ENCODE data around the gene RMND1. TPM values are rescaled to one million over a fixed set of nuclear protein-coding genes. Genes with fewer than 3 reads are reported as not detected.

The RMND1 gene
- total and polyA plus RNA-seq, 2 of the 13 experiments (the other 11 are each of a cell fraction or from before 2014, with no cell fraction given) = 34.0 to 72.5 TPM

DNA sequence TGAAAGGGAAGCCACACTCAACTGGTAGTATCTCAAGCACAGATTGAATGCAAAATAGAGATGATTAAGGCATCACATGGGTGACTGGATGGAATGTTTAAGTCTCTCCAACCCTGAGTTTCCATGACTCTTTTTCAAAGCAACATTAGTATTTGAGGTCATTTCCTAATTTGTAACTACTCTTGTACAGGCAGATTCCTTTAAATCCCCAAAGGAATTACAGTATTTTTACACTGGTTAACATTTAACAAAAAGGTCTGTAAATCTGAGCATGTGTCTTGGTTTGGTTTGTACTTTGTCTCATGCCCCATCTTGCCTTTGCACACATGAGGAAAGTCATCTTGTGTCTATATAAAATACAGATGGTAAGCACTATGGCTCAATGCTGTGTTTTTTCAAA lies 15.1 kb downstream of the RMND1 start (continued):
- TF ChIP-seq ZHX1 (CRISPR knock-in tag; IDR thresholded peaks at IDR 0.05; ENCODE audit: low read depth) = no peak
- TF ChIP-seq HDAC1 (CRISPR knock-in tag; IDR thresholded peaks at IDR 0.05) = peak; percentile 45; the same call in 1 of the 2 replicates
- TF ChIP-seq PHB2 (IDR thresholded peaks at IDR 0.05; ENCODE audit: partially characterized antibody) = no peak
- 0 out of 2 replicates have a peak, but pooled peaks have one; percentile 35 for TF ChIP-seq SMARCC2 (IDR thresholded peaks at IDR 0.05)
- peak; percentile 63; the same call in 1 of the 2 replicates for TF ChIP-seq SAP130 (CRISPR knock-in tag; IDR thresholded peaks at IDR 0.05; ENCODE audit: low read depth)
- no peak for TF ChIP-seq ZBTB33 (CRISPR knock-in tag; IDR thresholded peaks at IDR 0.05)
- 0 out of 2 replicates have a peak, but pooled peaks have one; percentile 25 for TF ChIP-seq FOXK1 (CRISPR knock-in tag; IDR thresholded peaks at IDR 0.05; ENCODE audit: borderline replicate concordance, low read depth)
- peak; percentile 31; the same call in 1 of the 2 replicates for TF ChIP-seq CREM (IDR thresholded peaks at IDR 0.05)
- no peak for TF ChIP-seq CREM (CRISPR knock-in tag; IDR thresholded peaks at IDR 0.05)
- TF ChIP-seq, protein P1, sequence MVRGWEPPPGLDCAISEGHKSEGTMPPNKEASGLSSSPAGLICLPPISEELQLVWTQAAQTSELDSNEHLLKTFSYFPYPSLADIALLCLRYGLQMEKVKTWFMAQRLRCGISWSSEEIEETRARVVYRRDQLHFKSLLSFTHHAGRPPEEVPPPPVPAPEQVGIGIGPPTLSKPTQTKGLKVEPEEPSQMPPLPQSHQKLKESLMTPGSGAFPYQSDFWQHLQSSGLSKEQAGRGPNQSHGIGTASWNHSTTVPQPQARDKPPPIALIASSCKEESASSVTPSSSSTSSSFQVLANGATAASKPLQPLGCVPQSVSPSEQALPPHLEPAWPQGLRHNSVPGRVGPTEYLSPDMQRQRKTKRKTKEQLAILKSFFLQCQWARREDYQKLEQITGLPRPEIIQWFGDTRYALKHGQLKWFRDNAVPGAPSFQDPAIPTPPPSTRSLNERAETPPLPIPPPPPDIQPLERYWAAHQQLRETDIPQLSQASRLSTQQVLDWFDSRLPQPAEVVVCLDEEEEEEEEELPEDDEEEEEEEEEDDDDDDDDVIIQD (CRISPR knock-in tag; IDR thresholded peaks at IDR 0.05; ENCODE audit: low read depth) = peak; percentile 50; the same call in 1 of the 2 replicates
- TF ChIP-seq, protein P2, sequence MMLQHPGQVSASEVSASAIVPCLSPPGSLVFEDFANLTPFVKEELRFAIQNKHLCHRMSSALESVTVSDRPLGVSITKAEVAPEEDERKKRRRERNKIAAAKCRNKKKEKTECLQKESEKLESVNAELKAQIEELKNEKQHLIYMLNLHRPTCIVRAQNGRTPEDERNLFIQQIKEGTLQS (CRISPR knock-in tag; IDR thresholded peaks at IDR 0.05) = no peak
- peak; percentile 51; the same call in 1 of the 2 replicates for TF ChIP-seq ZSCAN30 (CRISPR knock-in tag; IDR thresholded peaks at IDR 0.05)
- peak; percentile 58 for TF ChIP-seq FOXA3 (CRISPR knock-in tag; IDR thresholded peaks at IDR 0.05)
- TF ChIP-seq, protein P3, sequence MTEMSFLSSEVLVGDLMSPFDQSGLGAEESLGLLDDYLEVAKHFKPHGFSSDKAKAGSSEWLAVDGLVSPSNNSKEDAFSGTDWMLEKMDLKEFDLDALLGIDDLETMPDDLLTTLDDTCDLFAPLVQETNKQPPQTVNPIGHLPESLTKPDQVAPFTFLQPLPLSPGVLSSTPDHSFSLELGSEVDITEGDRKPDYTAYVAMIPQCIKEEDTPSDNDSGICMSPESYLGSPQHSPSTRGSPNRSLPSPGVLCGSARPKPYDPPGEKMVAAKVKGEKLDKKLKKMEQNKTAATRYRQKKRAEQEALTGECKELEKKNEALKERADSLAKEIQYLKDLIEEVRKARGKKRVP (CRISPR knock-in tag; IDR thresholded peaks at IDR 0.05) = no peak
- 0 out of 2 replicates have a peak, but pooled peaks have one; percentile 16 for TF ChIP-seq SMYD3 (CRISPR knock-in tag; IDR thresholded peaks at IDR 0.05)
- peak; percentile 37; the same call in 1 of the 2 replicates for TF ChIP-seq THAP11 (CRISPR knock-in tag; IDR thresholded peaks at IDR 0.05)
- TF ChIP-seq ZBTB4 (CRISPR knock-in tag; IDR thresholded peaks at IDR 0.05; ENCODE audit: borderline replicate concordance) = no peak
- peak; percentile 11 for TF ChIP-seq TEAD3 (CRISPR knock-in tag; optimal IDR thresholded peaks at IDR 0.05; ENCODE audit: borderline replicate concordance)
- TF ChIP-seq FOXA1 (IDR thresholded peaks at IDR 0.05) = no peak
- peak; percentile 24; the same call in 1 of the 2 replicates for TF ChIP-seq FOXA1 (CRISPR knock-in tag; IDR thresholded peaks at IDR 0.05)
- TF ChIP-seq MLLT10 (CRISPR knock-in tag; IDR thresholded peaks at IDR 0.05) = no peak

Data from HepG2 (cell line).